Measurements from ENCODE around the gene ZRSR2.
A peak's percentile ranks its signal among the peaks of the same experiment; 100 is the strongest.
"Not testable (repeated sequence)": the region's sequence is repeated elsewhere in the genome, so short reads cannot be mapped to it uniquely, and the experiment has no call there.

ZRSR2 gene

DNA sequence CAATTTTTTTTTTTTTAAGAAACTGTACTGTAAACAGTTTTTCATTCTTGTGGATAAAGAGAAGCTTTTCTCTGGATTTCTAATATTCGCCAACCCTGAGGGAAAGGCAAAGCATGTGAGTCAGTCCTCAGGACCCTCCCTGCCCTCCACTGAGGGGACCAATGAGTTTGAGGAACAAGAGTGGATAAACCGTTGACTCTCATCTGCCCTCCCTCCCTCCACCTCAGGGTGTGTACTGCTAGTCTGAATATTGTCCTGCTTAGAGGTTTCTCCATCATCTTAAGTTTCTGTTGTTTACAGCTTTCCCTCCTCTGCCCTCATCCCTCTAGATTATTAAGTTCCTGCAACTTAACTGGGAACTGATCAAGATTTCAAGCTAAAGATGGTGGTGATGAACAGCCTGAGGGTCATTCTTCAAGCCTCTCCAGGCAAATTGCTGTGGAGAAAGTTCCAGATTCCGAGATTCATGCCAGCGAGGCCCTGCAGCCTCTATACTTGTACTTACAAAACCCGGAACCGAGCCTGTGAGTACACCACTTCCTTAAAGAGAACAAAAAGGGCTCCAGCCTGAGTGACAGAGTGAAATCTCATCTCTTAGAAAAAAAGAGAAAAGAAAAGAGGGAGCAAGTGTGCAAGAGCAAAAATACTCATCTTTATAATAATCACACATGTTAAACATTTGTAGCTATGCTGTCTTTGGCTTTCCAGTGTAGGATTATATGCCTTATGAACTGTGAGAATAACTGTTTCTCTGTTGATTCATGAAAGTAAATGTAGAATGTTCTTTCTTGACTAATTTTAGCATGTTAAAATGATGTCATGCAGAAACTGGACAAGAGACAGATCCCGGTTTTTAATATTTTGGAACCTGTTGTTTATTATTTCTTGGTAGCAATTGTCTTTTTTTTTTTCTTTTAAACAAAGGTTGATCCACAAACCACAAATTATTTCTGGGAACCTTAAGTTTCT lies 40.4 kb upstream of the ZRSR2 start:
- ChIA-PET POLR2A (no interaction called here), CTCF (interaction anchor here (1.3 kb wide), 1 partner anchor 11 kb away, joined by 3 read pairs; no protein-coding TSS in a partner anchor)
- TF ChIP-seq, protein P1, sequence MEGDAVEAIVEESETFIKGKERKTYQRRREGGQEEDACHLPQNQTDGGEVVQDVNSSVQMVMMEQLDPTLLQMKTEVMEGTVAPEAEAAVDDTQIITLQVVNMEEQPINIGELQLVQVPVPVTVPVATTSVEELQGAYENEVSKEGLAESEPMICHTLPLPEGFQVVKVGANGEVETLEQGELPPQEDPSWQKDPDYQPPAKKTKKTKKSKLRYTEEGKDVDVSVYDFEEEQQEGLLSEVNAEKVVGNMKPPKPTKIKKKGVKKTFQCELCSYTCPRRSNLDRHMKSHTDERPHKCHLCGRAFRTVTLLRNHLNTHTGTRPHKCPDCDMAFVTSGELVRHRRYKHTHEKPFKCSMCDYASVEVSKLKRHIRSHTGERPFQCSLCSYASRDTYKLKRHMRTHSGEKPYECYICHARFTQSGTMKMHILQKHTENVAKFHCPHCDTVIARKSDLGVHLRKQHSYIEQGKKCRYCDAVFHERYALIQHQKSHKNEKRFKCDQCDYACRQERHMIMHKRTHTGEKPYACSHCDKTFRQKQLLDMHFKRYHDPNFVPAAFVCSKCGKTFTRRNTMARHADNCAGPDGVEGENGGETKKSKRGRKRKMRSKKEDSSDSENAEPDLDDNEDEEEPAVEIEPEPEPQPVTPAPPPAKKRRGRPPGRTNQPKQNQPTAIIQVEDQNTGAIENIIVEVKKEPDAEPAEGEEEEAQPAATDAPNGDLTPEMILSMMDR (IDR thresholded peaks at IDR 0.05; ENCODE audit: control extremely low read depth, extremely low read depth, low read depth, missing control alignments), result no peak
- DNase-seq (ENCODE audit: extremely low spot score), result peak; percentile 28

DNA sequence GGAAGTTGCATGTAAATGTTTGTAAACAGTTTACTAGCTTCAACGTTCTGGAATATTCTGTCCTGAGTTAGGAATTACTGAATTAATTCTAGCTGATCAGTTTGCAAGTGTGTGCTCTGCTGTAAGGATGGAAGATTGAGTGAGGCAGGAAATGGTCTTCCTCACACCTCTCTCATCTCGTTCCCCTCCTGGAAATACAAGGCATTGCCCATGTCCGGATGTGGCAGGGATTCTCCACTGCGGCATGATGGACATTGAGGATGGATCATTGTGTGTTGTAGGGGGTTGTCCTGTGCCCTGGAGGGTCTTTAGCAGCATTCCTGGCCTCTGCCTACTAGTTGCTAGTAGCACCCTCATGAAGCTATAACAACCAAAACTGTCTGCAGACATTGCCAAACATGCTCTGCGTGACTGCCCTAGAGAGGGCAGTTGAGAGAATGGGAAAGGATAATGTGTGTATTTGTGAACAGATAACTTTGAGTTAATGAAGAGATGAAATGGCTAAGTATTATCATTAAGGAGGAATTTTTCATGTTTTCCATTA lies 39.6 kb upstream of the ZRSR2 start:
- TF ChIP-seq, protein P1 (IDR thresholded peaks at IDR 0.05; ENCODE audit: control extremely low read depth, extremely low read depth, low read depth, missing control alignments), result no peak
- POLR2A ChIA-PET, result no interaction called here
- no peak for DNase-seq (ENCODE audit: extremely low spot score)

DNA sequence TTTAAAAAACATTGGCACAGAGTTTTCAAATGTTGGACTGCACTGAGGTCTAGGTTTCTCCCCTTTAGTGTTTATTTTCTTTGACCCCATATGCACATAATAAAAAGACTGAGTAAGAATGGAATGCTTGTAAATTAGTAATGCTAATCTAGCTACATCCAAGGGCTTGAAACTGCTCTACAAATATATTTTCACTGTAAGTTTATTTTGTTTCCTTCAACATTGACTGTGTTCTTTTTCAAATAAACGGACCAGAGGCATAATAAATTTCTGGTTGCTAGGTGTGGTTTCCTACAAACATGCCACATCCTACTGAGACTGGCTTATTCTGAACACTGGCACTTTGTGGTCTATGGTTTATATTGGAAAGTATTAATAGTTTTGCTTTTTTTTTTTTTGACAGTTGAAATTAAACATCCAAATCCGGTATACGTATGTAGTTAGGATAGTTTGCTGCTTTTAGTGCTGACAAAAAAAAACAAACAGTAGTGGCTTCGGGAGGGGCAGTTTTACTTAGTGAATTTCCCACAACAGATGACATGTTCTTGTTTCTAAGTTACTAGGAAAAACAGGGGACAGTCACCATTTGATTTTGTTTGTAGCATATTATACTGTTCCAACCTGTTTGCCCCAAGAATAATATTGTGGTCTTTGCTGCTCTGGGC lies 39.0 kb upstream of the ZRSR2 start:
- ChIA-PET POLR2A (no interaction called here), CTCF (no interaction called here)
- TF ChIP-seq, protein P1 (IDR thresholded peaks at IDR 0.05; ENCODE audit: control extremely low read depth, extremely low read depth, low read depth, missing control alignments), result no peak
- no peak for DNase-seq (ENCODE audit: extremely low spot score)

More for the DNA sequence above, 39.6 kb upstream of the ZRSR2 start:
- CTCF ChIA-PET, result no interaction called here

- ChIA-PET CTCF (no interaction called here), POLR2A (no interaction called here)
- TF ChIP-seq, protein P1 (IDR thresholded peaks at IDR 0.05; ENCODE audit: control extremely low read depth, extremely low read depth, low read depth, missing control alignments), result no peak
- DNase-seq (ENCODE audit: extremely low spot score), result no peak
Measured at GRCh38 chrX:15755091-15755490, 35.2 kb upstream of the ZRSR2 start.

GRCh38 chrX:15758140-15758539 lies 32.1 kb upstream of the ZRSR2 start:
- ChIA-PET CTCF (no interaction called here), POLR2A (no interaction called here)

DNA sequence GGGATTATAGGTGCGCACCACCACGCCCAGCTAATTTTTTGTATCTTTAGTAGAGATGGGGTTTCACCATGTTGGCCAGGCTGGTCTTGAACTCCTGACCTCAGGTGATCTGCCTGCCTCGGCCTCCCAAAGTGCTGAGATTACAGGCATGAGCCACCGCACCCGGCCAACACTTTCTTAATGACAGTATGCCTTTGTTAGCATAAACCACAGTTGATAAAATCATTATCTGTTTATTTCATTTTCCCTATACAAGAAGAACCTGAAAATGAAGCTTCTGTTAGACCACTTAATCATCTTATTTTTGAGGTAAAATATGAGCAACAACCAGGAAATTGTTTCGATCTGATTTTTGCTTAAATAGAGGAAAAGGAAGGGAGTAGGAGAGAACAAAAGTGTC lies 30.4 kb upstream of the ZRSR2 start:
- CTCF ChIA-PET, result not testable (repeated sequence)

More at GRCh38 chrX:15758140-15758539, 32.1 kb upstream of the ZRSR2 start:
- TF ChIP-seq, protein P1 (IDR thresholded peaks at IDR 0.05; ENCODE audit: control extremely low read depth, extremely low read depth, low read depth, missing control alignments), result no peak
- no peak for DNase-seq (ENCODE audit: extremely low spot score)

More for the DNA sequence above, 30.4 kb upstream of the ZRSR2 start:
- DNase-seq (ENCODE audit: extremely low spot score); POLR2A ChIA-PET: not testable (repeated sequence)

Data from GM10248 (cell line).